Naive thymus-derived CD8-positive, alpha-beta T cell (primary cell): ENCODE results near the gene MAN1A1. TPM values are rescaled to one million over a fixed set of nuclear protein-coding genes. Genes with fewer than 3 reads are reported as not detected.
A peak's percentile ranks its signal among the peaks of the same experiment; 100 is the strongest.

Experiments
- ATAC-seq, 2 donors: fragments of 150-1000 bp; cut with Tn5 transposase in 1 of 2; sonication (Bioruptor Pico), chemical (Tn5 transposase) in 1 of 2; 1 replicate in 1 of 2; 2 replicates in 1 of 2; pipeline ENCODE4 v1.10.0; 2021; ENCODE audit warnings: mild to moderate bottlenecking in 2 of 2, moderate library complexity in 2 of 2
- POLR2A ChIA-PET: fragments of 350-600 bp; sonication (Branson Sonifier 250); formaldehyde crosslinking; loops from one replicate; lab custom pipeline; 2021; ENCODE audit warnings: antibody characterized with exemption; lab: Charles Lee
- DNase-seq, 10 donors: peaks; one replicate each; pipeline versions ENCODE4 v3.0.0 to v3.0.0-alpha.2; 2020 to 2022
- H3K27ac Mint-ChIP-seq, 10 donors: one replicate each; pipeline ENCODE4 v1.8.0; 2020 to 2022; ENCODE audit warnings: mild to moderate bottlenecking in 10 of 10, mixed read lengths in 10 of 10, moderate library complexity in 4 of 10, inconsistent platforms in 1 of 10
- H3K27me3 Mint-ChIP-seq, 5 donors: one replicate each; pipeline ENCODE4 v1.8.0; 2021 to 2022; ENCODE audit warnings: mixed read lengths in 5 of 5
- H3K36me3 Mint-ChIP-seq, 3 donors: one replicate each; pipeline ENCODE4 v1.8.0; 2020 to 2022; ENCODE audit warnings: mixed read lengths in 3 of 3, mild to moderate bottlenecking in 2 of 3, inconsistent platforms in 1 of 3
- H3K4me1 Mint-ChIP-seq, 4 donors: one replicate each; pipeline ENCODE4 v1.8.0; 2021 to 2022; ENCODE audit warnings: mixed read lengths in 4 of 4
- H3K4me3 Mint-ChIP-seq, 10 donors: one replicate each; pipeline ENCODE4 v1.8.0; 2020 to 2022; ENCODE audit warnings: mild to moderate bottlenecking in 10 of 10, mixed read lengths in 10 of 10, moderate library complexity in 6 of 10, inconsistent platforms in 1 of 10
- H3K9me3 Mint-ChIP-seq, 9 donors: one replicate each; pipeline ENCODE4 v1.8.0; 2020 to 2022; ENCODE audit warnings: mixed read lengths in 9 of 9, mild to moderate bottlenecking in 3 of 9, inconsistent platforms in 1 of 9, moderate library complexity in 1 of 9
- polyA plus RNA-seq, 3 donors: library from polyadenylated mRNA; unstranded; fragments of 300-500 nt; fragmentation: Illumina TruSeq; gene quantifications; one replicate each; pipeline ENCODE4 v1.2.3, GENCODE V29; 2021
- total RNA-seq, 8 experiments: library from RNA in 2 of 8; stranded (reverse) in 2 of 8; gene quantifications; one replicate each; pipeline ENCODE4 v1.2.3 and lab custom pipeline; 2021 to 2026

Gene MAN1A1
- total and polyA plus RNA-seq, 5 experiments from 2014 or later = 6.1 to 17.9 (median 8.6) TPM

- DNase-seq (no peak), ATAC-seq (no peak)
- H3K9me3 Mint-ChIP-seq = no peaks in the 10 kb centered on the region
- no peaks in the 10 kb centered on the region for H3K27me3 Mint-ChIP-seq
- peak overlapping the region in 1 of 10 donors; percentile 73 for H3K27ac Mint-ChIP-seq
- no peak overlapping the region for H3K4me3 Mint-ChIP-seq
- peaks cover 0 to 19% (median 3%) of the 10 kb centered on the region in 4 donors for H3K4me1 Mint-ChIP-seq
- peaks cover 13 to 20% (median 17%) of the 10 kb centered on the region in 3 donors for H3K36me3 Mint-ChIP-seq
- POLR2A ChIA-PET = no interaction called here
Observed at GRCh38 chr6:119205911-119206618, 143.5 kb downstream of the MAN1A1 start.

GRCh38 chr6:119204719-119205118 is 144.8 kb downstream of the MAN1A1 start:
- DNase-seq (no peak), ATAC-seq (no peak)
- Mint-ChIP-seq H3K9me3 (no peaks in the 10 kb centered on the region), H3K4me1 (peaks cover 0 to 19% (median 3%) of the 10 kb centered on the region in 4 donors), H3K4me3 (no peak overlapping the region), H3K27ac (no peak overlapping the region), H3K36me3 (peaks cover 13 to 26% (median 18%) of the 10 kb centered on the region in 3 donors), H3K27me3 (no peaks in the 10 kb centered on the region)
- POLR2A ChIA-PET = no interaction called here

GRCh38 chr6:119201480-119201879 is 148.1 kb downstream of the MAN1A1 start:
- no peaks in the 10 kb centered on the region for H3K9me3 Mint-ChIP-seq
- peaks cover 13 to 36% (median 28%) of the 10 kb centered on the region in 3 donors for H3K36me3 Mint-ChIP-seq
- ATAC-seq = no peak
- no peak for DNase-seq
- H3K4me3 Mint-ChIP-seq = no peak overlapping the region
- no peaks in the 10 kb centered on the region for H3K27me3 Mint-ChIP-seq
- peaks cover 0 to 8% (median 3%) of the 10 kb centered on the region in 4 donors for H3K4me1 Mint-ChIP-seq
- POLR2A ChIA-PET = no interaction called here
- no peak overlapping the region for H3K27ac Mint-ChIP-seq

DNA sequence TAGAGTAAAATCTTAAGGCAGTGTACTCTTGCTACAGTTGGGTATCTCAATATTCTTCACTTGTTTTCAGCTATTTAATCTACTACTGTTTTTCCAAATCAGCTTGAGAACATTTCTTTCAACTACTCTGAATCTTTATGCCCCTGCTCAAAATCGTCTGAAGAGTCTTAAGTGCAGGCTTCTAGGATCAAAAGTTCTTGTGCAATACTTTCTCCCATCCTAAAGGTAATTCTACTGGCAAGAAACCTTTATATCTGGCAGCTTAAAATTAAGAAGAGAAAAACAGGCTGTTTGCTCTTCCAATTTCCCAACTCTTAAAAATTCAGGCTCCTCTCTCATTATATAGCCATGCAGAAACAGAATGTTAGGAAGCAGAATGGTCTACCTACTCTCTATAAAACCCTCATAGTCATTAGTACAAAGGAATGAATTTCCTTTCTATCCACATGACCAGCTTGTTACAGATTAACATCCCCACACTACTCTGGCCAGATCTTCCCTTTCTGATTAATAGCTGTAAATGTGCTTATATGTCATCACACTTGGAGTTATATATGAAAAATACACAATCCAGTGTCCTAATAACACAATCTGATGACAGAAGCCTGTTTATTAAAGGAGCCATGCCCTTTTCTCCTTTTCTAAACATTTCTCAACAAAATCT is 148.9 kb downstream of the MAN1A1 start:
- ATAC-seq (no peak), DNase-seq (no peak)
- no peaks in the 10 kb centered on the region for H3K27me3 Mint-ChIP-seq
- no peak overlapping the region for H3K27ac Mint-ChIP-seq
- POLR2A ChIA-PET = no interaction called here
- peaks cover 13 to 42% (median 34%) of the 10 kb centered on the region in 3 donors for H3K36me3 Mint-ChIP-seq
- peaks cover 0 to 2% (median 0%) of the 10 kb centered on the region in 4 donors for H3K4me1 Mint-ChIP-seq
- H3K9me3 Mint-ChIP-seq = no peaks in the 10 kb centered on the region
- H3K4me3 Mint-ChIP-seq = no peak overlapping the region

DNA sequence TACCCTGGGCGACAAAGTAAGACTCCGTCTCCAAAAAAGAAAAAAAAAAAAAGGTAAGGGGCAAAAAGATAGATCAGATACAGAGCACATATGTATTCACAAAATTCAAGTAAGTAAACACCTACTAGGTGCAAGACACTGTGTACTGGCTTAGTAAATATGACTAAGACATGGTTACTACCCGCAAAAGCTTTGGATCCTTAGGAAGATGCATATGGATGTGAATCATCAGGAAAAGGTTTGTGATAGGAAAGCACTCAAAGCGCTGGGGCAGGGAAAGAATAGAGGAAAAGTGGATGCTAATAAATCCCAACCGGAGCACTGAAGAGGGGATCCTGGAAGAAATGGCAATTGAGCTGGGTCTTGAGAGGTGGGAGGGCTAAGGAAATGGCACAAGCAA is 152.3 kb downstream of the MAN1A1 start:
- DNase-seq (no peak), ATAC-seq (no peak)
- no peak overlapping the region for H3K27ac Mint-ChIP-seq
- H3K9me3 Mint-ChIP-seq = no peaks in the 10 kb centered on the region
- peaks cover 0 to 2% (median 0%) of the 10 kb centered on the region in 4 donors for H3K4me1 Mint-ChIP-seq
- POLR2A ChIA-PET = no interaction called here
- H3K4me3 Mint-ChIP-seq = no peak overlapping the region
- H3K27me3 Mint-ChIP-seq = no peaks in the 10 kb centered on the region
- peaks cover 5 to 36% (median 28%) of the 10 kb centered on the region in 3 donors for H3K36me3 Mint-ChIP-seq

DNA sequence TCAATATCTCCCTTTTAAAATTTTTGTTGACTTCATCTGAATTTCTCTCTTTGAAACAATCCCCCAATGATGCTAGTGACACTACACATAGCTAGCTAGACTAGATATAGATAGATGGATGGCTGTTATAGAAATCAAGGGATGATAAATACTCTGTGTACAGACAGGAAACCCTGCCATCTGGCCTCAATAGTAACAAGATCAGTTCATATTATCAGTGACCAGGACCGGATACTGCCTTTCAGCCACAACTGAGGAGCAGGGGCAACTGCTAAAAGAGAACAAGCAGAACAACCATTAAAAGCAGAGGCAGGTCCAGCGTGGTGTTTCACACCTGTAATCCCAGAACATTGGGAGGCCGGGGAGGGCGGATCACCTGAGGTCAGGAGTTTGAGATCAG is 152.8 kb downstream of the MAN1A1 start:
- Mint-ChIP-seq H3K27ac (no peak overlapping the region), H3K36me3 (peaks cover 5 to 40% (median 32%) of the 10 kb centered on the region in 3 donors), H3K27me3 (no peaks in the 10 kb centered on the region), H3K9me3 (no peaks in the 10 kb centered on the region), H3K4me1 (peaks cover 0 to 2% (median 0%) of the 10 kb centered on the region in 4 donors), H3K4me3 (no peak overlapping the region)
- ATAC-seq (no peak), DNase-seq (no peak)
- POLR2A ChIA-PET = no interaction called here

DNA sequence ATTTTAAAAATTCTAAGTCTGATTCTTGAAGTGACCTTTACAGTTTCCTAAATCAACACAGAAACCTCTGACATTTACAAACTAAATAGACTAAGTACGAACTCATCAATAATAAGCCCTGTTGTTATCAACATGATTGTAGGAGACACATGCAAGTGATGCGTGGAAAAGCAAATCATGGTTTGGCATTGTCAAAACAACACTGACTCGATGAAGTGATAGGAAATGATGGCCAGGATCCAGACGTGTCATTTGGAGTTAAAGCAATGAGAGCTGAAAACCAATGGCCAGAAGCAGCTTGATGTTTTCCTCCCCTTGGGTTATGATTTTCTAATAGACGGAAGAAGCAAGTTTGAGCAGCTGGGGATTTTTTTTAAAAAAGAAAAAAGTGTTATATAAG is 153.7 kb downstream of the MAN1A1 start:
- Mint-ChIP-seq H3K4me1 (peaks cover 0 to 2% (median 0%) of the 10 kb centered on the region in 4 donors), H3K4me3 (no peak overlapping the region), H3K36me3 (peaks cover 5 to 35% (median 33%) of the 10 kb centered on the region in 3 donors), H3K27me3 (no peaks in the 10 kb centered on the region), H3K27ac (no peak overlapping the region), H3K9me3 (no peaks in the 10 kb centered on the region)
- ATAC-seq = no peak
- POLR2A ChIA-PET = no interaction called here
- no peak for DNase-seq

- H3K9me3 Mint-ChIP-seq = no peaks in the 10 kb centered on the region
- no peak overlapping the region for H3K4me3 Mint-ChIP-seq
- H3K36me3 Mint-ChIP-seq = peaks cover 7 to 37% (median 33%) of the 10 kb centered on the region in 3 donors
- peaks cover 0 to 2% (median 0%) of the 10 kb centered on the region in 4 donors for H3K4me1 Mint-ChIP-seq
- H3K27me3 Mint-ChIP-seq = no peaks in the 10 kb centered on the region
- ATAC-seq (no peak), DNase-seq (no peak)
- no peak overlapping the region for H3K27ac Mint-ChIP-seq
- POLR2A ChIA-PET = no interaction called here
Observed at GRCh38 chr6:119195204-119195603, 154.4 kb downstream of the MAN1A1 start.

DNA sequence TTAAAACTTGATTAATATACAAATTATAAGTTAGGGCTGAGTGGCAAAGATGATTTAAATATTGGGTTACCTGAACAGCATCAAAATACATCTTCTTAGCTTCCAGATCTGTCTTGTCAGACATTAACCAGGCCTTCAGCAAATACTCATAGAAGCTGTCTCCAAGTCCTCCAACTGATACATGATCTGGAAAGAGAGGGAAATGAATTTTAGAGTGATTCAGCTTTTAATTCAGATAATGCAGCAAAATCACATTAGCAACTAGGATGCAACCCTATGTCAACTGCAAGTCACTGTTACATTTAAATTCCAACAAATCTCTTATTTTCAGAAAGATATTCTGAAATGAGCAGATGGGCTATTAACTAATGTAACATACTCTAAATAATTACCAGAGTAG is 155.9 kb downstream of the MAN1A1 start:
- H3K9me3 Mint-ChIP-seq = no peaks in the 10 kb centered on the region
- no peak for ATAC-seq
- H3K27me3 Mint-ChIP-seq = no peaks in the 10 kb centered on the region
- no peak overlapping the region for H3K4me3 Mint-ChIP-seq
- H3K27ac Mint-ChIP-seq = no peak overlapping the region
- DNase-seq = no peak
- H3K36me3 Mint-ChIP-seq = peaks cover 10 to 41% (median 40%) of the 10 kb centered on the region in 3 donors
- peaks cover 0 to 2% (median 0%) of the 10 kb centered on the region in 4 donors for H3K4me1 Mint-ChIP-seq
- POLR2A ChIA-PET = no interaction called here

DNA sequence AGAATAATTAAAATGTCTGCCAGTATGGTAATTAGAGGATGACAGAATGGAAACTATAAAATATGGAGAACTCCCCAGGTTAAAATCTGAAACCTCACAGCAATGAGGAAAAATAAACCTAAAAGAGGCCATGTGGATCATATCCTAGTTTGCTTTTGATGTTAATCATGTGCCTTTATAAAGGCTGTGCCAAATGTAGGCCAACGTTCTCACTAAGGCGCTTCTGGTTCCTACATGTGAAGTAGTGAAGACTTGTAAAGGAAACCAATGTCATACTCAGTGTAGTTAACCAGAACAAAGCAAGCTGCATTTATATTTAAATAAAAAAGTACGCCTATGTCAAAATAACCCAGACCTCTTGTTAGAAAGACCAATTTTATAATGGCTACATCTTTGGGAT is 157.4 kb downstream of the MAN1A1 start:
- DNase-seq = no peak
- no peak for ATAC-seq
- no peaks in the 10 kb centered on the region for H3K9me3 Mint-ChIP-seq
- no peak overlapping the region for H3K27ac Mint-ChIP-seq
- no peak overlapping the region for H3K4me3 Mint-ChIP-seq
- H3K4me1 Mint-ChIP-seq = peaks cover 0 to under 1% (median 0%) of the 10 kb centered on the region in 4 donors
- no peaks in the 10 kb centered on the region for H3K27me3 Mint-ChIP-seq
- H3K36me3 Mint-ChIP-seq = peaks cover 13 to 48% (median 41%) of the 10 kb centered on the region in 3 donors
- POLR2A ChIA-PET = no interaction called here

GRCh38 chr6:119190176-119190575 is 159.4 kb downstream of the MAN1A1 start:
- DNase-seq (no peak), ATAC-seq (no peak)
- Mint-ChIP-seq H3K27ac (no peak overlapping the region), H3K4me3 (no peak overlapping the region), H3K36me3 (peaks cover 13 to 51% (median 40%) of the 10 kb centered on the region in 3 donors), H3K27me3 (no peaks in the 10 kb centered on the region), H3K4me1 (no peaks in the 10 kb centered on the region), H3K9me3 (no peaks in the 10 kb centered on the region)
- POLR2A ChIA-PET = no interaction called here

- peaks cover 13 to 56% (median 44%) of the 10 kb centered on the region in 3 donors for H3K36me3 Mint-ChIP-seq
Observed at GRCh38 chr6:119189498-119189897, 160.1 kb downstream of the MAN1A1 start.

GRCh38 chr6:119187596-119187995 is 162.0 kb downstream of the MAN1A1 start:
- Mint-ChIP-seq H3K36me3 (peaks cover 8 to 58% (median 44%) of the 10 kb centered on the region in 3 donors), H3K4me3 (no peak overlapping the region), H3K4me1 (no peaks in the 10 kb centered on the region), H3K27ac (no peak overlapping the region), H3K9me3 (no peaks in the 10 kb centered on the region), H3K27me3 (no peaks in the 10 kb centered on the region)
- DNase-seq = no peak
- no peak for ATAC-seq
- POLR2A ChIA-PET = interaction anchor here (0.6 kb wide), 1 partner anchor 41 kb away, joined by 3 read pairs; no protein-coding TSS in a partner anchor

More at GRCh38 chr6:119189498-119189897, 160.1 kb downstream of the MAN1A1 start:
- ATAC-seq (no peak), DNase-seq (no peak)
- no peaks in the 10 kb centered on the region for H3K4me1 Mint-ChIP-seq
- no peak overlapping the region for H3K27ac Mint-ChIP-seq
- no peaks in the 10 kb centered on the region for H3K27me3 Mint-ChIP-seq
- POLR2A ChIA-PET = no interaction called here
- no peak overlapping the region for H3K4me3 Mint-ChIP-seq
- H3K9me3 Mint-ChIP-seq = no peaks in the 10 kb centered on the region
